IPS-18c (cell line): ENCODE data around the gene APBA2.
"Not testable (repeated sequence)": the region's sequence is repeated elsewhere in the genome, so short reads cannot be mapped to it uniquely, and the experiment has no call there.

Source experiments
- H3K4me3 ChIP-seq: 2 replicates; pipeline ENCODE4 v1.7.0; 2013; ENCODE audit warnings: low read depth, mild to moderate bottlenecking, low read length, moderate library complexity; ENCODE audit not compliant: insufficient read depth
- H3K9me3 ChIP-seq: one replicate; pipeline ENCODE4 v1.6.1; 2013; ENCODE audit warnings: mild to moderate bottlenecking, low read length, moderate library complexity; ENCODE audit not compliant: control insufficient read depth, insufficient read depth

APBA2 gene

DNA sequence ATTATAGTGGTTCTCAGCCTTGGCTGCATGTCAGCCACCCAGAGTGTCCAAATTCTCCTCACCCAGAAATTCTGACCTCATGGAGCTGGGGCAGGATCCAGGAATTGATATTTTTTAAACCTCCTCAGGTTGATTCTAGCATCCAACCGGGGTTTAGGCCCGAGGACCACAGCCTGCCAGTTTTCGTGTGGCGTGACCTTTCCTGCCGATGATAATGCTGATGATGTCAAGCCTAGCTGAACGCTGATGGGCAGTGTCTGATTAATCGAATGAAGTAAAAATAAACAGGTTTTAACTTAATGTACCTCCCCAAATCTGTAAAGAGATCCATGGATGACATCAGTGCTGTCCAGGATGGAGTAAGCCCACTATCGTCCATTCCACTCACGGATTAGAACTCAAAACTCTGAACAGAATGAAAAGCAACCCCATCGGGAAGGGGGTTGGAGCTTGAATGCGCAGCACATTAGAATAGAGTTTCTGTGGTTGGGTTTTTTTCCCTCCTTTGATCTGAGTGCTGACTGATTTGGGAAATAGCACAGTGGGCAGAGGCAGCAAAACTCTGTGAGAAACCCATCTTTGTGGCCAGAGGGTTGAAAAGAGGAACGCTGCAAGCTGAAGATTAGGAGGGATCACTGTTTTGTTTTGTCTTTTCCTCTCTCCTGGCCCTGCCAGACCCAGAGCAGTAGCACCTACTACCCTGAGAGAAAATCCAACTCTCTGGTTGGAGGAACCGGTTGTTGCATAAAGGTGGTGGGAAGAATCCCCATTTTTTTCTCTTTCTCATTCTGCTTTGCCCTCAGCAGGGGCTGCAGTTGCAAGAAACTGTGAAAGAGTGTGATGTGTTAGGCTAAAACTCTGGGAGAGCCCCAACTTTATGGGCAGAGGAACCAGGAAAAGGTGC, 153.9 kb downstream of the APBA2 start:
- peaks cover 3% of the 10 kb centered on the region for H3K9me3 ChIP-seq
- H3K4me3 ChIP-seq: no peak overlapping the region

DNA sequence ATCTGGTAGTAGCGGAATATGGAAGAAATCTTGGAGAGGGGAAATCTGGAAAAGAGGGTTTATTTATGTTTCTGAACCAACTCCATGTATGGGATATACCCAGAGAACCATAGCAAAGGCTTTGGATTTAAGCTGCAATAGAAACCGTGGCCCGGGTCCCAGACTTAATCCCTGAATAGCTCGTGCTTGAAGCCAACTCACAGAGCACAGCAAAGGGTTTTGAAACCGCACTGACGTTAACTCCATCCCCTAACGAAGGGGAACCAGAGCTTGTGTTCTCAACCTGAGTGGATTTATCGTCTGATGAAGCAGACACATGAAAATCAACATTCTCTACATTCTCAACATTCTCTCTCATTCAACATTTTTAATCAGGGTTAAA, 154.6 kb downstream of the APBA2 start:
- Histone ChIP-seq H3K4me3 (no peak overlapping the region), H3K9me3 (peaks cover 3% of the 10 kb centered on the region)

DNA sequence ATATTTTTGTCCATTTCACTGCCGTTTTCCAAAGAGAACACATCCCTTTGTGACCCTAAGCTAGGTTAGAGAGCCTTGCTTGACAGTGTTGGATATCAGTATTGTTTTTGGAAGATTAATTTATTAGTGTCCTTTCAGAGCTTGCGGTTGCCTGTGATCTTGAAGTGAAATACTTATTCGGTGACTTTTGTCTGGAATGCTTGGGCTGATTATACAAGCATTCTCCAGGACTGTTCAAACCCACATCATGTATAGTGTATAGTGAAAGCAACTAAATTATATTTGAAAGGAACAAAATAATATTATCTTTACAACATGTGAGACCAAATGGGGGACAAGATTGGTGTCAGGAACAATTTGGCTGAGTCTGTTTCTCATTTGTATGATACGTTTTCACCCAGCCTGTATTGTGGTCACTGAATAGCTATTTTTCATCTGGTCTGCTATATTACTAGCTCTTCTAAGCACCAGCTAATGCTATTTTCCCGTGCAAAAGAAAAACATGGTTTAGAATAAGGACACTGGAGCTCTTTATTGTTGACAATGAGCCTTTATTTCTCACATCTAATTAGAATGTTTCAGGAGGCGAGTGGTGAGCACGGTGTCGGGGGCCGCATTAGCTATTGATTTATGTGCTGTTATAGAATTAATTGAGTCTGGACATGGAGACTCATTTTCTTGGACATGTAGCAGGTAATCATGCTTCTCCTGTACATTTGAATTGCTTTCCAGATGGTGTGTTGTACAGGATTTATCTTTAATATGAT, 158.1 kb downstream of the APBA2 start:
- Histone ChIP-seq H3K4me3 (no peak overlapping the region), H3K9me3 (no peaks in the 10 kb centered on the region)

DNA sequence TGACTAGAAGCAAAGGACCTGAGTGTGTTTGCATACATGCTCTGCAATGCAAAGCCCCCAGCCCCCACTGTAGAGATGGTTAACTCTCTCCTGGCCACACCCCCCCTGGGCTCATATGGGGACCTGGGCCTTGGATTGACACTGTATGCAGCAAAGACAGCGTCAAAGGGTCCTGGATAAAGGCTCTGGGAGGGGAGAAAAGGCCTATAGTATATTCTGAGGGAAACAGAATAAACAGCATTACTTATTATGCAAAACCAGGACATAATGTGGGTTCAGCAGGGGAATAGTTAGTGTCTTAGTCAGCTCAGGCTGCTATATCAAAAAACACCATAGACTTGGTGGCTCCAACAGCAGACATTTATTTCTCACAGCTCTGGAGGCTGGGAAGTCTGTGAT, 158.7 kb downstream of the APBA2 start:
- H3K9me3 ChIP-seq: no peaks in the 10 kb centered on the region
- no peak overlapping the region for H3K4me3 ChIP-seq

DNA sequence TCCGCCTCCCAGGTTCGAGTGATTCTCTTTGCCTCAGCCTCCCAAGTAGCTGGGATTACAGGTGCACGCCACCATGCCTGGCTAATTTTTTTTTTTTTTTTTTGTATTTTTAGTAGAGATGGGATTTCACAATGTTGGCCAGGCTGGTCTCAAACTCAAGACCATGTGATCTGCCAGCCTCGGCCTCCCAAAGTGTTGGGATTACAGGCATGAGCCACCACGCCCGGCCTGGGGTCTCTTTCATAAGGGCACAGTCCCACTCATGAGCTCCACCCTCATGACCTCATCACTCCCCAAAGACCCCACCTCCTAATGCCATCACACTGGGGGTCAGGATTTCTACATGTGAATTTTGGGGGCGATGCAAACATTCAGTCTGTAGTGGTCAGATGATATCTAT, 159.4 kb downstream of the APBA2 start:
- H3K9me3 ChIP-seq, H3K4me3 ChIP-seq: not testable (repeated sequence)

DNA sequence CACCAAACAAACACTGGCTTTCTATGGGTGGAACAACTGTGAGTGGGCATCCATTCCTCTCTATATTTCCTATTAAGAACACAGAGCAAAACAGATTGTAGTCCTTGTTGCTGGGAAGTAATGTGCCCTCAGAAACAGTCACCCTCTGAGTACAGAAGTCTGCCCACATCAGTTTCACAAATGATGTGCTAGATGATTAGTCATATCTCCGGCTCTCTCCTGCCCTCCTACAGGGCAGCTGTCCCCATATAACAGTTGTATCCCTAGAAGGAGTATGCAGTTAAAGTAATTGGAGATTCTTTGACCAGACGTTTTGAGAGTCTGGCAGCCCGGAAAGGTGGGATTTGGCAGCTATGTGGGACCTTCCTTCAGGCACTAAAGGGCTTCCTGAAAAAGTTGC, 159.9 kb downstream of the APBA2 start:
- Histone ChIP-seq H3K9me3 (no peaks in the 10 kb centered on the region), H3K4me3 (no peak overlapping the region)

DNA sequence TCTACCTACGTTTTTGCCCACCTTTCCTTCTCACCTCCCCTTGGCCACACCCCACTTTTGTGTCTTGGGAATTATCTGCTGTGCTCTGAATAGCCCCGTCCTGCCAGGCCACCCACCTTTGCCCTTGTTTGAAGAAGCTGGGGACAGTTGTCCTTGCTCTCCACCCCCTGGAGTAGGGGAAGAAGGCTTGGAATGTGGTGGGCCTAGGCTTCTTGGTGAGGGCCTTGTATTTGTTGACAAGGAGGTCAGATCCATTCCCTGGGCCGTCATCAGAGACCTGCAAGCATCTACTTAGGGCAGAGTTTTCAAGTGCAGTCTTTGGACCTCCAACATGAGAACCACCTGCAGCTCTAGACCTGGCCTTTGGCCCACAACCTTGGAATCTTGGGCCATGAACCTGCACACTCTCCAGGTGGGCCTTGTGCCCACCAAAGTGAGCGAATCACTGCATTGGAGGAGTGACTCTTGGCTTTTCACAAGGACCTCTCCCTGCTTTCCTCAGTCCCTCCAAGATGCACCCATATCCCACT, 160.6 kb downstream of the APBA2 start:
- no peak overlapping the region for H3K4me3 ChIP-seq
- H3K9me3 ChIP-seq: no peaks in the 10 kb centered on the region

DNA sequence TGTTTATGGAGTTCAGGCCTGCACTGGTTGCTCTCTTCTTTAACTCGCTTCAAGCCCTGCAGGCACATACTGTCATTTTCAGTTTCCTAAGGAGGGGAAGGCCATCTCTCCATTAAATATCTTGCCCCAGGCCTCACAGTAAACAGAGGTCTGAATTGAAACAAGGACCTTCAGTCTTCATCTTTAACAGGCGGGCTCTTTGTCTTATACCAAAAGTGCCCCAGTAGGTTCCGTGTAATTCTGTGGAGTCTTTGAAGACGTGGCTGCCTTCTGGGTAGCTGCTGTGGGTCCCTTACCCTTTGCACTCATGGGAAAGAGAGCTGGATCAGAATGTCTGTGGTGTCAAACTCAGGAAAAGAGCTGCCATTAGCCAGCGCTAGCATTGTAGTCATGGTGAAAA, 161.2 kb downstream of the APBA2 start:
- Histone ChIP-seq H3K9me3 (no peaks in the 10 kb centered on the region), H3K4me3 (no peak overlapping the region)

DNA sequence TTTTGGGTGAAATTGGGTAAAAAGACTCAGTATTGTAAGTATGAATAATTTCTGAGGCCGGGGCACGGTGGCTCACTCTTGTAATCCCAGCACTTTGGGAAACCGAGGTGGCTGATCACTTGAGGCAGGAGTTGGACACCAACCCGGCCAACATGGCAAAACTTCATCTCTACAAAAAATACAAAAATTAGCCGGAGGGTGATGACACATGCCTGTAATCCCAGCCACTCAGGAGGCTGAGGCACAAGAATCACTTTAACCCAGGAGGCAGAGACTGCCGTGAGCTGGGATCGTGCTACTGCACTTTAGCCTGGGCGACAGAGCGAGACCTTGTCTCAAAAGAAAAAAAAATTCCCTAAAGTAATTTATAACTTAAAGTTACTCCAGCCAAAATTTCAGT, 162.2 kb downstream of the APBA2 start:
- Histone ChIP-seq H3K4me3 (no peak overlapping the region), H3K9me3 (peaks cover 4% of the 10 kb centered on the region)

DNA sequence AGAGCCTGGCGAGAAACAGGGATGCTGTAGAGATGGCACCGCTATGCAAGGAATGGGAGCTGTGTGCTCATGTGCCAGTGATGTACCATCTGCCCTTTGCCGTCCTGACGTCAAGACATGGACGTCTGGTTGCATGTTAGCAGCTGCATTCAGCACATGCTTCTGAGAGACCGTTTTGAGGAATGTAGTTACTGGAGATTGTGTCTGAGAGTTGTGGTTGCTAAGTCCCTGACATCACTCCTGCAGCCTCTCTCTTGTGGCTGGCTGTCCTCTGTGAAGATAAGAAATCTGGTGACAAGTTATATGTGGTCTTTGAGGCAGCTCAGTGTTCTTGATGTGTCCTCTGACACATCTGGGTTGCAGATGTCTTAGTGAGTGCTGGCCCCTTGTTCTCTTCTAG, 165.1 kb downstream of the APBA2 start:
- Histone ChIP-seq H3K4me3 (no peak overlapping the region), H3K9me3 (peaks cover 4% of the 10 kb centered on the region)

DNA sequence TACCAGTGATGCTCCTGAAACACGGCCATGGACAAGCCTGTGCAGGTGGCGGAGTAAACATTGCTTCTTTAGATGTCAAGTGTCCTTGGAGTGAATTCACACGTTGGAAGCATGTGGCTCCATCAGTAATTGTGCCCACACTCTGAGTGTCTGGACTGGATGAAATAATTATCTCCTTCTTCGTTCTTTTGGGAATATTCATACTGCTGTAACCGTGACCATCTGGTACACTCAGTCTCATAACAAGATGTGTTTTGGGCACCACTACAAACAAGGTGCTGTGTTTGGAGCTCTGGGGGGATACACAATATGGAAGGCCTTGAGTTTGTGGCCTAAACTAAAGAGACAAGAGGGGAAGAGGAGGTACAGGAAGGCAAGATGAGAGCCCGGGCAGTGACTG, 165.6 kb downstream of the APBA2 start:
- Histone ChIP-seq H3K4me3 (no peak overlapping the region), H3K9me3 (peaks cover 4% of the 10 kb centered on the region)

DNA sequence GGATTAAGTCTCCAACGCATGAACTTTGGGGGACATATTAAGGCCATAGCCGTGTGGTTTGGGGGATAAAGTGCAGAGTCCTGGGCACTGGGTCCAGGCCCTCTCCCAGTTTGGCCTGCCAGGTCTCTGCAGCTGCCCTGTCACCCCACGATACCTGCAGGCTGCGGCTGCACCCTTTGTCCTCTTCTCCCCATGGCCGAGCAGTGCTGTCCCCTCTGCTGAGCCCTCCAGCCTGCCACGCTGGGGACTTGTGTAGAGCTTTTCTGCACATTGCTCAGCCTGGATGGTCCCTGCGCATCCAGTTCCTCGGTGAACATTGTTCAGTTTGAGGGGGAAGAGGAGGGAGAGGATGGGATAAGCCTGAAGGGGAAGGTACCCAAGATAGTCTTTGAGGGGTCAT, 167.2 kb downstream of the APBA2 start:
- Histone ChIP-seq H3K9me3 (peaks cover 4% of the 10 kb centered on the region), H3K4me3 (no peak overlapping the region)

DNA sequence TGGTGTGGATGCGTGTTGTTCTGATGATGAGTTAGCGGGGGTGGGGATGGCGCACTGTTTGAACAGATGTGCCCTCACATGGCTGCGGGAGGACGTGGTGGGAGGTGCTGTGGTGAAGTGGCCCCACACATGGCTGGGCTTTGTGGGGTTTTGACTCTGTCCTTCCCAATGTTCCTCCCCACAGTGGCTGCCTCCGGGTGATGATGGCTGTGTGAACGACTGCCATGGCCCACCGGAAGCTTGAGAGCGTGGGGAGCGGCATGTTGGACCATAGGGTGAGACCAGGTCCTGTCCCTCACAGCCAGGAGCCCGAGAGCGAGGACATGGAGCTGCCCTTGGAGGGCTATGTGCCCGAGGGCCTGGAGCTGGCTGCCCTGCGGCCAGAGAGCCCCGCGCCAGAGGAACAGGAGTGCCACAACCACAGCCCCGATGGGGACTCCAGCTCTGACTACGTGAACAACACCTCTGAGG, 167.9 kb downstream of the APBA2 start:
- Histone ChIP-seq H3K4me3 (no peak overlapping the region), H3K9me3 (peaks cover 4% of the 10 kb centered on the region)

DNA sequence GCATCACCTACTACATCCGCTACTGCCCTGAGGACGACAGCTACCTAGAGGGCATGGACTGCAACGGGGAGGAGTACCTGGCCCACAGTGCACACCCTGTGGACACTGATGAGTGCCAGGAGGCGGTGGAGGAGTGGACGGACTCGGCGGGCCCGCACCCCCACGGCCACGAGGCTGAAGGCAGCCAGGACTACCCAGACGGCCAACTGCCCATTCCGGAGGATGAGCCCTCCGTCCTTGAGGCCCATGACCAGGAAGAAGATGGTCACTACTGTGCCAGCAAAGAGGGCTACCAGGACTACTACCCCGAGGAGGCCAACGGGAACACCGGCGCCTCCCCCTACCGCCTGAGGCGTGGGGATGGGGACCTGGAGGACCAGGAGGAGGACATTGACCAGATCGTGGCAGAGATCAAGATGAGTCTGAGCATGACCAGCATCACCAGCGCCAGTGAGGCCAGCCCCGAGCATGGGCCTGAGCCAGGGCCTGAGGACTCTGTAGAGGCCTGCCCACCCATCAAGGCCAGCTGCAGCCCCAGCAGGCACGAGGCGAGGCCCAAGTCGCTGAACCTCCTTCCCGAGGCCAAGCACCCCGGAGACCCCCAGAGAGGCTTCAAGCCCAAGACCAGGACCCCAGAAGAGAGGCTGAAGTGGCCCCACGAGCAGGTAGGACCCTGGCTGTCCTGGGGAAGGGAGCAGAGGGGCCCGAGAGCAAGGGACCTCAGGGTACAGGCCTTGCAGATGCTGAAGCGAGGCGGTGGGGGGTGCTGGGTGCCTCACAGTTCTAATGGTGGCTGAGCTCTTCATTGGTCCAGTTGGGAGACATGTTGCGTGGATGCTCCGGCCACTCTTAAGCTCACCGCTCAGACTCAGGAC, 168.6 kb downstream of the APBA2 start:
- peaks cover 4% of the 10 kb centered on the region for H3K9me3 ChIP-seq
- no peak overlapping the region for H3K4me3 ChIP-seq

DNA sequence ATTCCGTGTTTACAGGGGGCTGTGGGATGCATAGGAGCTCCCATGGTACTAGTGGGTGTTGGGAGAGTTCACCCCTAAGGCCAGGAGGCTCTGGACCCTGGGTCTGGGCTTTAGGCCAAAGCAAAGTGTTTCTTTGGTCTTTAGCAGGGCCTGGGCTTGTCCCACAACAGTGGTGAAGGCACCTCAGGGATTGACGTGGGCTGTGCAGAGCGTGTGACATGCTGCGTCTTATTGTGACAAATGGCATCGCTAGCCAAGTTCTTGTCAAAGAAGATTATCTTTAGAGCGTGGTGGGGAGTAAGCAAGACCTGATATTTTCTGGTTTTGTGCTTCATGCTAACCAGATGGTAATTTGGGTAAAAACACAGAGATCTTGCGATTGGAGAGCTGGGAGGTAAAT, 170.1 kb downstream of the APBA2 start:
- Histone ChIP-seq H3K4me3 (no peak overlapping the region), H3K9me3 (peaks cover 4% of the 10 kb centered on the region)

DNA sequence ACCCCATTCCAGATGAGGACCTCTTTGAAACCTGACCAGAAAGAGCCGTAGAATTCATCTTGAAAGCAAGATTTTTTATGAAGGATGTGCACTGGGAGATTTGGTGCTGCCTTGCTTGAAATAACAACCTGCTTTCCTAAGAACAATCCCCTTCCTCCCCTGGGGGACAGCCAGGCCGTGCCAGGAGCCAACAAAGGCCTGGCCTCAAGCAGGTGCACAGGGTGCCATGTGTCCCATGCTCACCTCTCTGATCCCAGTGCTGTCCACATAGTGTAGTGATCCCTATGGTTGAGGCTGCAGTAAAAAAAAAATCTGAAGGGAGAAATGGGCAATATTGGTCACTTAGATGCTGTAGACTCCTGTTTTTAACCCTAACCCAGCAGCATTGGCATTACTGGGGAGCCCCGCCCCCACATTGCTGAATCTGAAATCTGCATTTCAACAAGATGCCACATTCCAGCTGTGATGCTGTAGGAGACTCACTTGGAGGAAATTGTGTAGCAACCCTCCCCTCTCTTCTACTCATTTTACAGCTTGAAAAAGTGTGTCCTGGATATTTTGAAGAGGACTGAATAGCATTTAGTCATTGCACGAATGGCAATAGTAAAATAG, 171.2 kb downstream of the APBA2 start:
- Histone ChIP-seq H3K4me3 (no peak overlapping the region; the same call in 1 of the 2 replicates), H3K9me3 (peaks cover 4% of the 10 kb centered on the region)

DNA sequence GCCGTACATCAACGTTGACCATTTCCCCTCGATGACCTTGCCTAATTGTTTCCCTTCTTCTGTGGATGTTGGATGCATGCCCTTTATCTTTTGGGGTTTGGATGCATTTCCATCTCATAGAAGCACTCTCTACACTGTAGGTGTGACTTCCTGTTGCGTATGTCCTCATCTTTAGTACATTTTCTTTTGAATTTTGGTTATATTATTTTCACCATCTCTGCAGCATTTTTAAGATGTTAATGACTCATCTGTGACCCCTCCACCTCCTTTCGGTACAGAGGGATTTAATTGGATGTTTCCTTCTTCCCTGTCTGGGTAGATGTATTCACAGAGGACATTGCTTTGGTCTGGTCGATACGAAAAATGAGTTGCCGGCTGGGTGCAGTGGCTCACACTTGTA, 172.1 kb downstream of the APBA2 start:
- H3K4me3 ChIP-seq: no peak overlapping the region
- peaks cover under 1% of the 10 kb centered on the region for H3K9me3 ChIP-seq
